Epithelial cell of esophagus (primary cell): ENCODE data around the gene SLC6A16.

Source experiments
- DNase-seq: peaks from one replicate; pipeline ENCODE4 v3.0.0; 2010; ENCODE audit warnings: low read depth
- H3K4me3 ChIP-seq: 2 replicates; pipeline ENCODE4 v1.5.1; 2011; ENCODE audit warnings: mild to moderate bottlenecking, low read length, control low read depth
- CTCF ChIP-seq: IDR thresholded peaks from 2 replicates; pipeline ENCODE4 v1.5.1; 2011; ENCODE audit warnings: low read depth, mild to moderate bottlenecking, low read length, control low read depth, inconsistent platforms; ENCODE audit not compliant: insufficient read depth; ENCODE audit errors: missing control alignments

Gene SLC6A16

GRCh38 chr19:49241769-49242168 is 83.2 kb downstream of the SLC6A16 start:
- TF ChIP-seq CTCF = no peak
- no peak overlapping the region for H3K4me3 ChIP-seq
- DNase-seq = no peak
